K562 (cell line): ENCODE data around the gene MPDU1.

ENCODE experiments used
- ATF7 ChIP-seq: fragments of 450-650 bp; IDR thresholded peaks from 2 replicates; pipeline ENCODE4 v1.7.1; 2014; ENCODE audit warnings: mild to moderate bottlenecking, moderate library complexity
- CBX1 ChIP-seq: sonication (generic); IDR thresholded peaks from 2 replicates; pipeline ENCODE4 v1.6.1; 2016; ENCODE audit warnings: antibody characterized with exemption, low read depth, mild to moderate bottlenecking
- CTCF ChIP-seq, 3 experiments: IDR thresholded peaks in 2 of 3; conservative IDR thresholded peaks in 1 of 3; 2 replicates each; pipeline ENCODE4 v1.5.1; 2011 to 2012; ENCODE audit warnings: low read length in 3 of 3, mild to moderate bottlenecking in 3 of 3, control low read depth in 2 of 3, improper control_type of control experiment in 1 of 3, inconsistent platforms in 1 of 3, low read depth in 1 of 3, mixed read lengths in 1 of 3, moderate library complexity in 1 of 3; ENCODE audit not compliant: insufficient read depth in 2 of 3
- E2F6 ChIP-seq, 2 experiments: IDR thresholded peaks; 2 replicates each; pipeline ENCODE4 v1.6.1; 2011; ENCODE audit warnings: borderline replicate concordance in 1 of 2, control low read depth in 1 of 2, low read depth in 1 of 2, low read length in 1 of 2, mild to moderate bottlenecking in 1 of 2, mixed read lengths in 1 of 2, moderate library complexity in 1 of 2; ENCODE audit not compliant: insufficient read depth in 1 of 2, insufficient read length in 1 of 2, poor library complexity in 1 of 2, severe bottlenecking in 1 of 2; ENCODE audit errors: extremely low read depth in 1 of 2
- FOXM1 ChIP-seq, 2 experiments: fragments of 450-650 bp in 1 of 2; sonication (generic) in 1 of 2; formaldehyde crosslinking in 1 of 2; IDR thresholded peaks; 2 replicates each; pipeline versions ENCODE4 v1.6.1 to v1.9.0; 2017 to 2022; ENCODE audit warnings: low read depth in 2 of 2, mild to moderate bottlenecking in 2 of 2, missing genetic modification reagents in 1 of 2, moderate library complexity in 1 of 2
- L3MBTL2 ChIP-seq: fragments of 450-650 bp; IDR thresholded peaks from 2 replicates; pipeline ENCODE4 v1.6.1; 2016; ENCODE audit warnings: mild to moderate bottlenecking, moderate library complexity
- PHF8 ChIP-seq: fragments of 200-600 bp; sonication (generic); IDR thresholded peaks from 2 replicates; pipeline ENCODE4 v1.6.1; 2012; ENCODE audit warnings: mixed run types, mild to moderate bottlenecking, inconsistent platforms, low read length, moderate library complexity, borderline replicate concordance
- SMARCA5 ChIP-seq: fragments of 450-650 bp; IDR thresholded peaks from 2 replicates; pipeline ENCODE4 v1.6.1; 2016
- USF2 ChIP-seq: sonication (generic); formaldehyde crosslinking; IDR thresholded peaks from 2 replicates; pipeline ENCODE4 v1.5.0; 2020; ENCODE audit warnings: missing genetic modification reagents
- ZBTB43 ChIP-seq: sonication (generic); formaldehyde crosslinking; IDR thresholded peaks from 2 replicates; pipeline ENCODE4 v1.8.0; 2023; ENCODE audit warnings: mild to moderate bottlenecking, missing genetic modification reagents
- ZNF592 ChIP-seq: fragments of 450-650 bp; IDR thresholded peaks from 2 replicates; pipeline ENCODE4 v1.6.1; 2017; ENCODE audit warnings: antibody characterized with exemption, mild to moderate bottlenecking
- ZNF695 ChIP-seq: fragments of 450-650 bp; formaldehyde crosslinking; IDR thresholded peaks from 2 replicates; pipeline ENCODE4 v1.4.0; 2020; ENCODE audit warnings: mild to moderate bottlenecking, moderate library complexity

- TF ChIP-seq SMARCA5 (no peak), CBX1 (peak; percentile 95), USF2 (CRISPR knock-in tag) (no peak), PHF8 (peak; percentile 77), E2F6 (IDR thresholded peaks at IDR 0.05; ENCODE audit: borderline replicate concordance in 1 of 2, extremely low read depth in 1 of 2, insufficient read depth in 1 of 2, insufficient read length in 1 of 2, low read depth in 1 of 2, low read length in 1 of 2, poor library complexity in 1 of 2, severe bottlenecking in 1 of 2) (no peak), ZNF592 (no peak), CTCF (IDR thresholded peaks at IDR 0.05 in 2 of 3, conservative IDR thresholded peaks at IDR 0.05 in 1 of 3; ENCODE audit: insufficient read depth in 2 of 3, low read depth in 1 of 3, low read length in 3 of 3) (no peak), ATF7 (peak; percentile 95), ZBTB43 (CRISPR knock-in tag) (no peak), FOXM1 (IDR thresholded peaks at IDR 0.05; ENCODE audit: low read depth) (no peak), FOXM1 (CRISPR knock-in tag; IDR thresholded peaks at IDR 0.05; ENCODE audit: low read depth) (no peak), L3MBTL2 (no peak), ZNF695 (no peak)
These were observed 10.9 kb upstream of the MPDU1 start for GRCh38 chr17:7572588-7573323.
